Activated CD8-positive, alpha-beta T cell treated with anti-CD3 and anti-CD28 coated beads, Interleukin-2, amount 10 ng/mL, durations not matched to agents 7 days and 5 days (primary cell): ENCODE measurements around the gene SORL1. TPM values are rescaled to one million over a fixed set of nuclear protein-coding genes. Genes with fewer than 3 reads are reported as not detected.

ENCODE experiments used
- ATAC-seq: fragments of 150-1000 bp; cut with Tn5 transposase; one replicate; pipeline ENCODE4 v1.10.0; 2021; ENCODE audit warnings: moderate library complexity
- CTCF ChIA-PET: fragments of 350-600 bp; sonication (Branson Sonifier 250); formaldehyde crosslinking; loops from one replicate; lab custom pipeline; 2021; ENCODE audit warnings: antibody characterized with exemption; lab: Charles Lee
- POLR2A ChIA-PET: fragments of 350-600 bp; sonication (Branson Sonifier 250); formaldehyde crosslinking; loops from one replicate; lab custom pipeline; 2021; ENCODE audit warnings: antibody characterized with exemption; lab: Charles Lee
- DNase-seq: peaks from one replicate; pipeline ENCODE4 v3.0.0-alpha.2; 2020
- H3K27ac Mint-ChIP-seq: one replicate; pipeline ENCODE4 v1.8.0; 2021; ENCODE audit warnings: mild to moderate bottlenecking, mixed read lengths
- H3K27me3 Mint-ChIP-seq: one replicate; pipeline ENCODE4 v1.8.0; 2021; ENCODE audit warnings: low read depth, mixed read lengths
- H3K36me3 Mint-ChIP-seq: one replicate; pipeline ENCODE4 v1.8.0; 2021; ENCODE audit warnings: low read depth, mixed read lengths
- H3K4me1 Mint-ChIP-seq: one replicate; pipeline ENCODE4 v1.8.0; 2021; ENCODE audit warnings: low read depth, mixed read lengths
- H3K4me3 Mint-ChIP-seq: one replicate; pipeline ENCODE4 v1.8.0; 2021; ENCODE audit warnings: mild to moderate bottlenecking, mixed read lengths
- H3K9me3 Mint-ChIP-seq: one replicate; pipeline ENCODE4 v1.8.0; 2022; ENCODE audit warnings: mixed read lengths; ENCODE audit not compliant: insufficient read depth
- total RNA-seq, 2 experiments: library from RNA; stranded (reverse); gene quantifications; one replicate each; pipeline ENCODE4 v1.2.3, GENCODE V29; 2021

SORL1 gene
- total RNA-seq, 2 experiments from 2014 or later: 98.9 to 107 TPM

- no peaks in the 10 kb centered on the region for H3K27me3 Mint-ChIP-seq
- CTCF ChIA-PET: interaction anchor here (0.8 to 2.9 kb wide), 6 partner anchors 10 to 269 kb away, joined by 3 to 18 read pairs (median 4); no protein-coding TSS in a partner anchor
- H3K4me3 Mint-ChIP-seq: no peak overlapping the region
- no peak for DNase-seq
- peaks cover 29% of the 10 kb centered on the region for H3K4me1 Mint-ChIP-seq
- no peak for ATAC-seq
- POLR2A ChIA-PET: interaction anchor here (0.7 to 2.8 kb wide), 4 partner anchors 10 to 125 kb away, joined by 3 to 12 read pairs (median 3); no protein-coding TSS in a partner anchor
- H3K27ac Mint-ChIP-seq: peak overlapping the region; percentile 89
- peaks cover 79% of the 10 kb centered on the region for H3K36me3 Mint-ChIP-seq
- peaks cover 7% of the 10 kb centered on the region for H3K9me3 Mint-ChIP-seq
Observed at GRCh38 chr11:121581607-121582006, 129.5 kb downstream of the SORL1 start.

- Mint-ChIP-seq H3K4me3 (no peak overlapping the region), H3K27me3 (no peaks in the 10 kb centered on the region), H3K36me3 (peaks cover 76% of the 10 kb centered on the region), H3K27ac (peak overlapping the region; percentile 89), H3K9me3 (peaks cover 7% of the 10 kb centered on the region), H3K4me1 (peaks cover 29% of the 10 kb centered on the region)
- CTCF ChIA-PET: interaction anchor here (0.8 to 2.9 kb wide), 4 partner anchors 9 to 270 kb away, joined by 3 to 18 read pairs (median 4); no protein-coding TSS in a partner anchor
- no peak for DNase-seq
- POLR2A ChIA-PET: interaction anchor here (0.6 to 2.8 kb wide), 5 partner anchors 10 to 131 kb away, joined by 3 to 12 read pairs (median 3); no protein-coding TSS in a partner anchor
- peak; percentile 71 for ATAC-seq
Observed at GRCh38 chr11:121582296-121582695, 130.2 kb downstream of the SORL1 start.

DNA sequence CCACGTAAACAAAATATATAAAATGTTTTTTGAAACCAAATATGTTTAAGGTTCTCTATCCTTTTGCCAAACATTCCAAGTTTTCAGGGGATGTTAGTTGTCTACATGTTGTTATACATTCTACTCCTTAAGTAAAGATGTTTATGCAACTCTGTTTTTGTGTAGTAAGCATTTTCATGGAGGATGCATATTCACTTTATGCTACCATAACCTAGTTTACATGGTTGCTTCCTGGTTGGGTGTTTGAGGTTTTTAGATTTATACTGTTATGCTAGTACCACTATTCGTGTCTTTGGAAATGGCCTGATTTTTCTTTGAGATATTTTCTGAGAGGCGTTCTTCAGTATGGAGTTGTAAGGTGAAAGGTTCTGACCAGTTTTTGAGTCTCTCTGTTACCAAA lies 131.7 kb downstream of the SORL1 start:
- H3K27ac Mint-ChIP-seq: peak overlapping the region; percentile 64
- peaks cover 31% of the 10 kb centered on the region for H3K4me1 Mint-ChIP-seq
- no peak for ATAC-seq
- H3K36me3 Mint-ChIP-seq: peaks cover 73% of the 10 kb centered on the region
- H3K4me3 Mint-ChIP-seq: no peak overlapping the region
- CTCF ChIA-PET: no interaction called here
- no peak for DNase-seq
- POLR2A ChIA-PET: interaction anchor here (0.6 to 1.1 kb wide), 2 partner anchors 101 to 498 kb away, joined by 3 to 5 read pairs; no protein-coding TSS in a partner anchor
- peaks cover 7% of the 10 kb centered on the region for H3K9me3 Mint-ChIP-seq
- H3K27me3 Mint-ChIP-seq: no peaks in the 10 kb centered on the region

DNA sequence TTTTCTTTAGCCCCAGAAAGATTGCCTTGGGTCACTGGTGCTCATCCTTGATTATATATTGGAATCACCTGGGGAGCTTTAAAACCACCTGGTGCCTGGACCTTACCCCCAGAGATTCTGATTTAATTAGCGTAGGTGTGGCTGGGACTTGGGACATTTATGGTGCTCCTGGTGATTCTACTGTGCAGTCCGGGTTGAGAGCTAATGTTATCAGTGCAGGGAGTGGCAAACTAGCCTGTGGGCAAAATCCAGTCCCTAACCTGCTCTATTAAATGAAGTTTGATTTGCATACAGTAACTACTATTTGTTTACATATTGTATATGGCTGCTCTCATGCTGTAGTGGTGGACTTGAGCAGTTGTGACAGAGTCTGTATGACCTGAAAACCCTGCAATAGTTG lies 134.6 kb downstream of the SORL1 start:
- no peaks in the 10 kb centered on the region for H3K27me3 Mint-ChIP-seq
- no peak for ATAC-seq
- DNase-seq: no peak
- ChIA-PET CTCF (no interaction called here), POLR2A (no interaction called here)
- no peaks in the 10 kb centered on the region for H3K9me3 Mint-ChIP-seq
- no peak overlapping the region for H3K27ac Mint-ChIP-seq
- H3K4me3 Mint-ChIP-seq: no peak overlapping the region
- H3K4me1 Mint-ChIP-seq: peaks cover 36% of the 10 kb centered on the region
- peaks cover 72% of the 10 kb centered on the region for H3K36me3 Mint-ChIP-seq

DNA sequence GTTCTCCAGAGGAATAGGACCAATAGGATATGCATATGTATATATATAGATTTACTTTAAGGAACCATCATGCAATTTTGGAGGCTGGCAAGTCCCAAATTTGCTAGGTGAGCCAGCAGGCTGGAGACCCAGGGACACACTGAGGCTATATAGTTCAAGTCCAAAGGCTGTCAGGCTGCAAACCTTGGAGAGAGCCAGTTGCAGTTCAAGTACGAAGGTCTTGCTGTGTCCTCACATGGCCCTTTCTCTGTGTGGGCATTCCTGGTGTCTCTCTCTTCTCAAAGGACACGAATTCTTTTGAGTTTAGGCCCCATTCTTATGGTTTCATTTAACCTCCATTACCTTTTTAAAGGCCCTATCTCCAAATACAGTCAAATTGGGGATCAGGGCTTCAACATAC lies 135.1 kb downstream of the SORL1 start:
- H3K36me3 Mint-ChIP-seq: peaks cover 73% of the 10 kb centered on the region
- CTCF ChIA-PET: interaction anchor here (1.0 kb wide), 1 partner anchor 23 kb away, joined by 3 read pairs; no protein-coding TSS in a partner anchor

GRCh38 chr11:121588747-121589146 lies 136.6 kb downstream of the SORL1 start:
- Mint-ChIP-seq H3K36me3 (peaks cover 75% of the 10 kb centered on the region), H3K9me3 (no peaks in the 10 kb centered on the region), H3K4me1 (peaks cover 18% of the 10 kb centered on the region), H3K27ac (peak overlapping the region; percentile 2), H3K27me3 (no peaks in the 10 kb centered on the region), H3K4me3 (no peak overlapping the region)
- no peak for ATAC-seq
- ChIA-PET CTCF (interaction anchor here (1.4 to 4.7 kb wide), 2 partner anchors 138 to 271 kb away, joined by 3 to 29 read pairs; no protein-coding TSS in a partner anchor), POLR2A (no interaction called here)
- no peak for DNase-seq

More for the DNA sequence above, 135.1 kb downstream of the SORL1 start:
- Mint-ChIP-seq H3K4me1 (peaks cover 32% of the 10 kb centered on the region), H3K27me3 (no peaks in the 10 kb centered on the region), H3K27ac (no peak overlapping the region), H3K9me3 (no peaks in the 10 kb centered on the region), H3K4me3 (no peak overlapping the region)
- ATAC-seq (no peak), DNase-seq (no peak)
- POLR2A ChIA-PET: no interaction called here

- Mint-ChIP-seq H3K9me3 (no peaks in the 10 kb centered on the region), H3K4me3 (no peak overlapping the region), H3K27ac (peak overlapping the region; percentile 63), H3K36me3 (peaks cover 74% of the 10 kb centered on the region), H3K4me1 (peaks cover 12% of the 10 kb centered on the region), H3K27me3 (no peaks in the 10 kb centered on the region)
- ChIA-PET POLR2A (no interaction called here), CTCF (interaction anchor here (1.0 to 4.7 kb wide), 15 partner anchors 9 to 396 kb away, joined by 3 to 29 read pairs (median 6); partner anchors contain the start of genes SC5D, SORL1 and SORL1-AS1)
- ATAC-seq: no peak
- DNase-seq: no peak
Observed at GRCh38 chr11:121589946-121590537, 137.9 kb downstream of the SORL1 start.

DNA sequence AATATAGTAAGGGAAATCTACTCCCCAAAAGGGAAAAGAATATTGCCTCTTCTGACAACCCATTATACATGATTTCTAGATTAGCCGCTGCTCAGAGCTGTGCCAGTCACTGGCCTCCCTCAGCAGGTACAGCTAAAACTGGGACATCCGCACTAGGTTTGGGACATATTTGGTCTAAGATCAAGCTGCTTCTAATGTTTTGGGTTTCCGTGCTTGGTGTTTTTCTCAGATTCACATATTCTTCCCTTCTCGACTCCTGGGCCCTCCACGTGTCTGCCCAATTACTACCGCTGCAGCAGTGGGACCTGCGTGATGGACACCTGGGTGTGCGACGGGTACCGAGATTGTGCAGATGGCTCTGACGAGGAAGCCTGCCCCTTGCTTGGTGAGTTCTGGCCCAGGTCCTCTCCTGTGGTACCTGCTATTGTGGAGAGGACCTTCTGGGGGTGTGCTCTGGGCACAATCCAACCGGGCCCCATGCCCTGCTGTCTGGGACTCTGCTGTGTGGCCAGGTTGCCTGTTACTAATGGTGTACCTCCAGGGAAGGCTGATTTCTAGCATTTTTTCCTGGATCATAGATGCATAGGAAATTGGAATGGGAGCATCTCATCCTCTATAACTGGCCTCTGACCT lies 138.8 kb downstream of the SORL1 start:
- ATAC-seq: peak; percentile 37
- Mint-ChIP-seq H3K4me3 (no peak overlapping the region), H3K36me3 (peaks cover 75% of the 10 kb centered on the region), H3K27me3 (no peaks in the 10 kb centered on the region), H3K27ac (peak overlapping the region; percentile 63), H3K9me3 (no peaks in the 10 kb centered on the region), H3K4me1 (peaks cover 12% of the 10 kb centered on the region)
- no peak for DNase-seq
- POLR2A ChIA-PET: no interaction called here
- CTCF ChIA-PET: interaction anchor here (0.6 to 4.7 kb wide), 32 partner anchors 10 to 396 kb away, joined by 3 to 29 read pairs (median 4); partner anchors contain the start of genes SC5D, SORL1 and SORL1-AS1

- ATAC-seq (peak; percentile 86), DNase-seq (peak; percentile 84)
- Mint-ChIP-seq H3K27me3 (no peaks in the 10 kb centered on the region), H3K4me1 (peaks cover 12% of the 10 kb centered on the region), H3K9me3 (no peaks in the 10 kb centered on the region), H3K27ac (no peak overlapping the region), H3K4me3 (no peak overlapping the region), H3K36me3 (peaks cover 75% of the 10 kb centered on the region)
- CTCF ChIA-PET: interaction anchor here (0.6 to 4.7 kb wide), 32 partner anchors 10 to 397 kb away, joined by 3 to 29 read pairs (median 4); partner anchors contain the start of genes SC5D, SORL1 and SORL1-AS1
- POLR2A ChIA-PET: interaction anchor here (0.6 kb wide), 1 partner anchor 217 kb away, joined by 3 read pairs; no protein-coding TSS in a partner anchor
Observed at GRCh38 chr11:121591405-121592033, 139.4 kb downstream of the SORL1 start.

DNA sequence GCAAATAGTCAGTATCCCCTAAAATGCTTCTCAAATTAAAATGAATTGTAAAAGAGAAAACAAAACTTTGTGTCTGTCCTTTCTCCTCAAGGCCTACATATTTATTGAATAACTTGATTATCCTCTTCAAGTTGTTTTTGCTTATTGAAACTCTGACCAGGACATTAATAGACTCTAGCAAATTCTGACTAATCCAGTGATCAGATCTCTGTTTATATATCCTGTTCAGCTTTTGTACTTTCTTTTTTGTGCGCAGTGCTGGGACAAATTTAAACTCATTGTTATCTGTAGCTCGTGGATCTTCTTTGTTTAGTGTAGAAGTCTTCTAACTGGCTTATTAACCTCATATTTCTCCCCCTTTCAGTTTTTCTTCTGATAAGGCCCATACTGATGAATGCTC lies 140.6 kb downstream of the SORL1 start:
- Mint-ChIP-seq H3K27ac (no peak overlapping the region), H3K9me3 (no peaks in the 10 kb centered on the region), H3K27me3 (no peaks in the 10 kb centered on the region), H3K4me3 (no peak overlapping the region), H3K4me1 (peaks cover 12% of the 10 kb centered on the region), H3K36me3 (peaks cover 79% of the 10 kb centered on the region)
- no peak for ATAC-seq
- ChIA-PET POLR2A (no interaction called here), CTCF (interaction anchor here (2.1 to 4.7 kb wide), 3 partner anchors 12 to 275 kb away, joined by 5 to 29 read pairs (median 18); no protein-coding TSS in a partner anchor)
- no peak for DNase-seq

GRCh38 chr11:121595717-121596161 lies 143.6 kb downstream of the SORL1 start:
- H3K27me3 Mint-ChIP-seq: no peaks in the 10 kb centered on the region
- no peaks in the 10 kb centered on the region for H3K9me3 Mint-ChIP-seq
- peaks cover 77% of the 10 kb centered on the region for H3K36me3 Mint-ChIP-seq
- peaks cover 2% of the 10 kb centered on the region for H3K4me1 Mint-ChIP-seq
- DNase-seq: no peak
- CTCF ChIA-PET: no interaction called here
- H3K27ac Mint-ChIP-seq: no peak overlapping the region
- no peak for ATAC-seq
- H3K4me3 Mint-ChIP-seq: no peak overlapping the region
- POLR2A ChIA-PET: interaction anchor here (0.6 kb wide), 1 partner anchor 364 kb away, joined by 3 read pairs; no protein-coding TSS in a partner anchor
